Measurements from ENCODE around the gene FASTK.

The FASTK gene

GRCh38 chr7:151081170-151082101 lies 827 bp upstream of the FASTK start:
- peak in 1 of 2 experiments; percentile 39 for DNase-seq

- DNase-seq, result no peak
Observed at GRCh38 chr7:151080067-151080521, 515 bp downstream of the FASTK start.

DNA sequence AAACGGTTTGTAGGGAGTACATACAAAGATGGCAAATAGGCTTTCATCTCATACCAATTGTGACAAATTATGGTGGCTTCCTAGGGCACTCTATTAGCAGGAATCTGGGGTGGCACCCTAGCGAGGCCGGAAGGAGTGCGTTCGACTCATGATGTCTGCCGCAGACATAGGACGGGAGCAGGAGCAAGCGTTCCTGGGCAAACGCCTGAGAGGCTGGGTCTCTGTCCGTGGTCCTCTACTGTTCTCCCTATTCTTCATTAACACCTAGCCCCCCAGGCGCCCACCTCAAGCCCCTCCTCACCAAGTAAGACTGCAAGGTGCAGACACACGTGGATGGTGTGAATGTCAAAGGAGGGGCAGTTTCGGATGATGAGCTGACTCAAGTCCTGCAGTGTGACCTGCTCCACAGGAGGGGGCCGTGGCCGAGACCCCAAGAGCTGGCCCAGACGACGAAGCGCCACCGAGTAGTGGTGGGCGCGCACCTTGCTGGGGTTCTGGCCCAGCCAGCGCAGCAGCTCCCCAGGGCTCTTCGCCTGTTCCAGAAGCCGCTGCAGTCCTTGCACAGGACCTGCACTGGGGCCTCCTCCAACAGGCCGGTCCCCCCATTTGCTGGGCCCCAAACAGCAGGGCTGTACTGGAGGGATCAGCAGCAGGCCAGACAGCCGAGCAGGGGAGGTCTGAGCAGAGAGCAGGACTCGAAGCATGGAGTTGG lies 1.3 kb downstream of the FASTK start:
- DNase-seq, result no peak

GRCh38 chr7:151078233-151079040 lies 2.2 kb downstream of the FASTK start:
- DNase-seq, result no peak

DNA sequence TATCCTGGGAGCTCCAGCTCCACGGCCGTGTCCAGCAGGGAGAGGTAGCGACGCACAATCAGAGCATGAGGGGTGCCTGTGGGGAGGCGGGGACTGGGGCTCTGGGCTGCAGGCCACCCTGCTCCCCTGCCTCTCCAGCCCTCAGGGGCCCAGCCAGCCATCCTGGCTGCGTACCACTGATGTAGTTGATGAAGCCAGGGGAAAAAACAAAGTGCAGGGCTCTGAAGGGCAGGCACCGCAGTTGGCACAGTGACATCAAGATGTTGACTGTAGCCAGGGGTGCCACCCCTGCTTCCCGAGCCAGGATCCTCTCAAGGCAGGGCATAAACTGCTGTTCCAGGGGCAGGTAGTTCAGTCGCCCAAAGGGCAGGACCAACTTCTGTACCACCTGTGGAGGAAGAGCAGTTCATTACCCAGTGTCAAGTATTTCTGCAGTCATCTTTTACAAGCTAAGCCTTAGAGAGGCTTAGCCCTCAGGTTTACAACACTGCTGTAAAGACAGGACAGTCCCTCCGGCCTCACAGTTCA lies 2.8 kb downstream of the FASTK start:
- DNase-seq, result no peak

DNA sequence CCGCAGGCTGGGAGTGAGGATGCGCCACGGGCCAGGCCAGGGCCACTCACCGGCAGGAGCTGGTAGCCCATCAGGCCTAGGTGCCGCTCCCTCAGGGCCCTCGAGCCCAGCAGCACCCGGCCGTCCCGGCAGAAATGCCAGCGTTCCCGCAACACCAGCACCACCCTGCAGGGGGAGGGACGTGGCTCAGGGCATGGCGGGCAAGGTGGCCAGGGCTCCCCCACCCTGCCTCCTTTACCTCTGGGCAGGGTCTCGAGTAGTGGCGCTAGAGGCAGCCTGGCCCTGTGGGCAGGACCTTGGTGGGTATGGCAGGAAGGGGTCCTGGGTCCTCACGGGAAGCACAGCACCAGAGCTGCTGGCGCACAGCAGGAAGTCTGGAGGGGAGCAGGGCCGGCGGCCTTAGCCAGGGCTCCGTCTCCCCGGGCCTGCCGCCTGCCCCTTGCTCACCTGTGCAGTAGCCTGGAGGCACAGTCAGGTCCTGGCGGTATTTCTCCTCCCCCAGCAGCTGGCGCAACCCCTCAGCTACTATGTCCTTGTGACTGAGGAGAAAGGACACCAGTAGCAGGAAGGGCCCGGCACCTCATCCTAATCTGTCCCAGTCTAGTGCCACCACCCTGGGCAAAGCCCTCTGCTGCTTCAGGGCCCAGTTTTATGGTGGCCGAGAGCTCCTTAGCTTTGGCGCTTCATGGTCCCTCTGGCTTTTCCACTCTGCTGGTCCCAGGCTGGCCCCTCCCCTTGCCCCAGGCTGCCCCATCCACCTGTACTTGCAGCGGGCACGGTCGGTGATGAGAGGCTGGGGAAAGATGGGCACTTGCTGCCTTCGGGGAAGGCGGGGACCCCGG lies 3.5 kb downstream of the FASTK start:
- DNase-seq, result no peak

- no peak for DNase-seq
Observed at GRCh38 chr7:151075978-151076426, 4.6 kb downstream of the FASTK start.

GRCh38 chr7:151075662-151075971 lies 5.0 kb downstream of the FASTK start:
- no peak for DNase-seq

- no peak for DNase-seq
Observed at GRCh38 chr7:151074817-151075661, 5.6 kb downstream of the FASTK start.

- DNase-seq, result no peak
Observed at GRCh38 chr7:151073990-151074389, 6.6 kb downstream of the FASTK start.

DNA sequence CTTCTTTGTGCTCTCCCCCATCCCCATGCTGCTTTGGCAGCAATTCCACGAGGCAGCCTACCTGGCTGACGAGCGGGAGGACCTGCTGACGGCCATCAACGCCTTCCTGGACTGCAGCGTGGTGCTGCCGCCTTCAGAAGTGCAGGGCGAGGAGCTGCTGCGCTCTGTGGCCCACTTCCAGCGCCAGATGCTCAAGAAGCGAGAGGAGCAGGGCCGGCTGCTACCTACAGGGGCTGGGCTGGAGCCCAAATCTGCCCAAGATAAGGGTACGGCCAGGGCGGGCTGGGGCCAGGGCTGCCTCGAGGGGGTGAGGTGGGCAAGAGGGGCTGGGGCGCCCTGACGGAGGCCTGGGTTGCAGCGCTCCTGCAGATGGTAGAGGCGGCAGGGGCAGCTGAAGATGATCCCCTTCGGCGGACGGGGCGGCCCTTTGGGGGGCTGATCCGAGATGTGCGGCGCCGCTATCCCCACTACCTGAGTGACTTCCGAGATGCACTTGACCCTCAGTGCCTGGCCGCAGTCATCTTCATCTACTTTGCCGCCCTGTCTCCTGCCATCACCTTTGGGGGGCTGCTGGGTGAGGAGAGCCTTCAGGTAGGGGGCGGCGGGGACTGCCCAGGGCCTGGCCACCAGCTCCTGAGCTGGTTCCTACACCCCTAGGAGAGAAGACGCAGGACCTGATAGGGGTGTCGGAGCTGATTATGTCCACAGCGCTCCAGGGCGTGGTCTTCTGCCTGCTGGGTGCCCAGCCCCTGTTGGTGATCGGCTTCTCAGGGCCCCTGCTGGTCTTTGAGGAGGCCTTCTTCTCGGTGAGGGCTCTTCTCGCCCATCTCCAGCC lies 9.4 kb downstream of the FASTK start:
- DNase-seq, result no peak

GRCh38 chr7:151070574-151070960 lies 10.0 kb downstream of the FASTK start:
- no peak for DNase-seq

DNA sequence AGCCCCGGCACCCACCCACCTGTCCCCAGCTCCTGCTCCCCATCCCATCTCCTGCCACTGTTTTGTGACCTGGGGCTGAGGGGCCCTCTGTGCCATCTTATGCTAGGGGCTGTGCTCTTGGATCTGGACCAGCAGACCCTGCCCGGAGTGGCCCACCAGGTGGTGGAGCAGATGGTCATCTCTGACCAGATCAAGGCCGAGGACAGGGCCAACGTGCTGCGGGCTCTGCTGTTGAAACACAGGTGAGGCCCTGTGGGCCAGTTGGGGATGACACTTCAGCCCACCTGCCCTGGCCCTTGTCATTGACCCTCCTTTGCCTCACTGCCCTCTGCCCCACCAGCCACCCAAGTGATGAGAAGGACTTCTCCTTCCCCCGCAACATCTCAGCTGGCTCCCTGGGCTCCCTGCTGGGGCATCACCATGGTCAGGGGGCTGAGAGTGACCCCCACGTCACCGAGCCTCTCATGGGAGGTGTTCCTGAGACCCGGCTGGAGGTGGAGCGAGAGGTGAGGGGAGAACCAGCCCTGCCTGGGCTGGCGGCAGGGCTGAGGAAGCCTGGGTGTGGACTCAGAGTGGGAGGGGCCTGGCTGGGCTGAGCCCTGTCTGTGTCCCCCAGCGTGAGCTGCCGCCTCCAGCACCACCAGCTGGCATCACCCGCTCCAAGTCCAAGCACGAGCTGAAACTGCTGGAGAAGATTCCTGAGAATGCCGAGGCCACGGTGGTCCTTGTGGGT lies 10.6 kb downstream of the FASTK start:
- DNase-seq, result no peak

- no peak for DNase-seq
Observed at GRCh38 chr7:151068069-151068773, 12.4 kb downstream of the FASTK start.

DNA sequence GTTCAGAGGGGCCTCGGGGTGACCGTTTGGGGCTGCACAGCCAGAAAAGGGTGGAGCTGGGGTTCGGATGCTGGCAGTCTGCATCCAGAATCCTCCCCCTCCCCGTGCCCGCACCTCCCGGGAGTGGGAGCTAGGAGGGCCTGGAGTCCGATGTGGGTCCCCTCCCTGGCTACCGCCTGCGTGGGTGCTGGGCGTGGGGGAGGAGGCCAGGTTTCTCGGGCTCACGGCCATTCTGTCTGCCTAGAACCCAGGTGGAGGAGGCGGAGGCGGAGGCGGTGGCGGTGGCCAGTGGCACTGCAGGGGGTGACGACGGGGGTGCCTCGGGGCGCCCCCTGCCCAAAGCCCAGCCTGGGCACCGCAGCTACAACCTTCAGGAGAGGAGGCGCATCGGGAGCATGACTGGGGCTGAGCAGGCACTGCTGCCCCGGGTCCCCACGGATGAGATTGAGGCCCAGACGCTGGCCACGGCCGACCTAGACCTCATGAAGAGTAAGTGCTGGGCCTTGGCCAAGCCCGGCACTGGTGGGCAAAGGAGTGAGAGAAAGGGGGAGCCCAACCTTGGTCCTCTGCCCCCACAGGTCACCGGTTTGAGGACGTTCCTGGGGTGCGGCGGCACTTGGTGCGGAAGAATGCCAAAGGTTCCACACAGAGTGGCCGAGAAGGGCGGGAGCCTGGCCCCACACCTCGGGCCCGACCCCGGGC lies 14.2 kb downstream of the FASTK start:
- no peak for DNase-seq

DNA sequence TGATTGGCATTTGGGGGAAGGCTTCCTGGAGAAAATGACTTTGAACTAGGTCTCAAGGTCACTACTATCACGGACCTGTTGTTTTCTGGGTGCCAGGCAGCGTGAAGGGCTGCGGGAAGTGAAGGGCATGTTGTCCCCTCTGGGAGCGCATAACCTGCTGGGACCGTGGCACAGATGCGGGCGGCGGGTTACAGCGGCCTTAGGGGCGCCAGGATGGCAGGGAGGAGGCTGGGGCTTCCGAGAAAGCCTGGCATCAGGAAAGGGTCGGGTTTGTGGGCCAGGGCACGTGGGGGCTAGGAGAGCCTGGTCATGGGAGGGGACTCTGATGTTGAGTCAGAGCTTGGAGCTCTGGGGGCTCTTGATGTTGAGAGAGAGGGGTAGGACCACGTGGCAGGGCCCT lies 15.1 kb downstream of the FASTK start:
- no peak for DNase-seq

GRCh38 chr7:151064993-151065392 lies 15.6 kb downstream of the FASTK start:
- no peak for DNase-seq

- DNase-seq, result no peak
Observed at GRCh38 chr7:151064454-151064853, 16.2 kb downstream of the FASTK start.

Measured in NCI-H524 (cell line).